ENCODE measurements around the gene PTH1R.

The PTH1R gene

DNA sequence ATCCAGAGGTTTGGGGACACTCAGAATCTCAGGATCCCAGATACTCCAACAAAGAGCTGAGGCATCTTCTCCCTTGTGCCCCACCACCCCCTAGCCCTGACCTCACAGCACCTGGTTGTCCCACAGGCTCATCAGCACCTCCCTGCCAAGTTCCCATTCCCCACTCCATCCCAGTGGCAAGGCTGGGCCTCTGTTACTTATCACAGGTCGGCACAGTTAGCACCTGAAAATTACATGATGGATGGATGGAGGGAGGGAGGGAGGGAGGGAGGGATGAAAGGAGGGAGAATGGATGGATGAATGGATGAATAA, 27.1 kb upstream of the PTH1R start:
- no peak for DNase-seq

DNA sequence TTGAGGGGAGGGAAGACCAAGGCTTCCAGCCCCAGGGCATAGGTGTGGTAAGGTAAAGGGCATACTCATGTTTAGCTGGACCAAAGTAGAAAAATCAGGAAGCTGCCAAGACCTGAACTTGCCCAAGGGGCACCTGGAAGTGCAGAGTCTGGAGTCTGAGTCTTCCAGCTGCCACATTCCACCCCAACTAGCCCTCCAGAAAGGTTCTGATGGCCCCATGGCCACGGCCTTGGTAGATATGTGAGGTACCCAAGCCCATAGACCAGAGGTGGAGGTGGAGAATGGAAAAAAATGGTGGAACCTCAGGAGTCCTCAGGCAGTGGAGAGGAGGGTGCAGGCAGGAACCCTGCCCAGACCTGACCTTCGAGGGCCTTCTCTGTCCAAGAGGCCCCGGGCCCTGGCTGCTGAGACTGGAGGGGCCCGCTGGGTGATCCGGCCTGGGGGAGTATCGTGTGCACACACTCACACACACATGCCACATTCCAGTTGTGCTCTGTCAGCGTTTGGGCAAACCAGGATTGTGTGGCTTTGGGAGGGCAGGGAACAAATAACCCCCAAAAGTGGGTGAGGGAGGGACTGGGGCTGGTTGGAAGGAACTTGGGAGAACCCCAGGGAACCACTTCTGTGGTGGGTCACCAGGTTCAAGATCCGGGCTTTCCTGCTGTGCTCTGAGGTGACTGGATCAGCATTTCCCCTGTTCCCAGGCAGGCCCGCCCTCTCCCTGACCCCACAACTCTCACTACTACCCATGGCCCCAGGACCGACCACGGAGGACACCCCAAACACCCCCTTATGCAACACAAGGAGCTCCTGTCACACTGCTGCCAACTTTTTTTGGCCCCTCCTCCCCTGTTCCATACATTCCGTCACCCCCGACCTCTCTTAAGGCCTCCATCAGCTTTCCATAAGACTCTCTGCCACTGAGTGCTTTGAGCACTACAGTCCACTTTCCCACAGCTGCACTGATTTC, 25.9 kb upstream of the PTH1R start:
- no peak for DNase-seq

DNA sequence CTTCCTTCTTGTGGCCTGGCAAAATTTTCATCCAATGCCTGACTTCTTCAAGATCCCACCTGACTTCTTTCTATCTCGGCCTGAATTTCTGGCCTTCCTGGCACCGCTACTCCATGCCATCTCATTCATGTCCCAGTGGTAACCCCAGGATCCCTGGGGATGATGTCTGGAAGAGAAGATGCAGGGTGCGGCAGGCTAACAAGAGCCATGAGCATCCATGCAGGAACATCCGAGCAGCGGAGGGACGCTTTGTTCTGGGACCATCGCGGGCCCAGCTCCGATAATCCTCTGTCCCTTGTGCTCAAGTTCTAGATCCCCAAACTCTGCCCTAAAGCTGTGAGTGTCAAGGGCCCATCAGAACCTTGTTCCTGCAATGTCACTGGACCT, 25.2 kb upstream of the PTH1R start:
- no peak for DNase-seq

DNA sequence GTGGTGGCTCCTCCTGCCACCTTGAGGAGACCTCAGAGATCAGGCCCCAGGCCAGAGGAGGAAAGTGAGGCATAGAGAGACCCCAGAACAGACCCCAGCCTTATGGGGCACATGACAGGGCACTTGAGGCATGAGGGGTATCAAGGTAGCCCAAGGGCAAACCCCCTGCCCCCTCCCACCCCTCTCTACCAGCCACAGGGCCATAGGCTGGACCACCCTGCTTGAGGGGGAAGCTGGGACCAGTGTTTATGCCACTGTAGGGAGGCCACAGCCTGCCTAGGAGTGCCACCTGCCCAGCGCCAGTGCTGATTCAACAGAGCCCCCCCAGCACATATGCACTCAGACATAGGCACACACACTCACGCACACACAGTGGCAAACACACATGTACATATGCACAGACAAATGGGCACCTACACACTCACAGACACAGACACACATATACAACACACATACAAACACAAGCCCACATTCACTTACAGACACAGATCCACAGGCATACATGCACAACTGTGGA, 24.6 kb upstream of the PTH1R start:
- DNase-seq, result no peak

DNA sequence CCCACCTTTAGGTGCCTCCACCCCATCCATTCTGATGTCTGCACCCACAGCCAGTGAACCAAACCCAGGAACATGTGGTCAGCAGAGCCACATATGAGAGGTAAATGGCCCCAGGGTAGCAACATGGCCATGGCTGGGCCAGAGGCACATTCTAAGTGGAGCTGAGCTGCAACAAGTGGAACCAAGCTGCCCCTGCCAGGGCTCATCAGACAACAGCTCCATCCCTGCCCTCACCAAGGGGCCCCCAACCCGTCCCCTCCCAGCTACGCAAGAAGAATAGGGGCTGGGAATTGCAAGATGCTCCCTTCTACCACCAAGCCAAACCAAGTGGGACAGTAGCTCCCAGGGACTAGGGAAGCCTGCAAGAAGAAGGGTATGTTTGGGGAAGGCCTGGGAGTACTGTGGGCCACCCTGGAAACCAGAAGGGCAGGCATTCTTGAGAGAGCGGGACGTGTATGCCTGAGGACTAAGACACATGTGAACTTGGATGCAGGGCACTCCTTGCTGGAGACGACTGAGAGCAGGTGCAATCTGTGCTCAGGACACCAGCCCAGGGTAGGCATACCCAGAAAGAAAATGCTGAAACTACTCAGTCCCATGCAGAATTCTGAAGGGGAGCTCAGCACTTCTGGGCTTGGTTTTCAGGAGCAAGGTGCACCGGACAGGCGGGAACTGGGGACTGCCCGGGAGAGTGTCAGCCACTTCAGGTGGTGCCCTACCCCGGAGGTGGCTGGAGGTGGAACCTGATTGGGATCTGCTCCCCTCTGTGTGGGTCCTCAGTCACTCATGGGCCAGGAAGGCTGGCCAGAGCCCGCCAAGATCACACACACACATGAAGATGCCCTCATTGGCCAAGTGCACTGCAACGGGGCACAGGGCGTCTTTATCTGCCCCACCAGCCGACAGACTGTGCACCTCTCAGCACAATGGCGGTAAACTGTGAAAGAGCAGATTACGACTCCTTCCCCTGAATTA, 23.8 kb upstream of the PTH1R start:
- DNase-seq, result no peak

DNA sequence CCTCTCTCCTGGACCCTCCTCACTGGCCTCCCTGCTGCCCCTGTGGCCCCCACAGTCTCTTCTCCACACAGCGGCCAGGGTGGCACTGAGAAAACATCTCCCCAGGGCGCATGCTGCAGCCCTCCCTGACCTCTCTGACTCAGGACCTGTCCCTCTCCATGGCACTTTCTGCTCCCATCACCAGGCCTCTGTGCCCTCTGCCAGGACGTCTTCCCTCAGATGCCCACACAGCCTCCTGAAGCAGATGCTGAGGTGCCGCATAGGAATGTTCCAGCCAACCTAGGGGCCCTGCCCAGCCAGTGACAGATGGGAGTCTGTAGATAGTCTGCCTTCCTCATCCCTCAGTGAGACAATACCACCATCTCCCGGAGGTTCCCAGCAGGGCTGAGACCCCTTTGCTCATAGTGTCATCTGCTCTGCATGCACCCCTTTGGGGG, 22.9 kb upstream of the PTH1R start:
- no peak for DNase-seq

DNA sequence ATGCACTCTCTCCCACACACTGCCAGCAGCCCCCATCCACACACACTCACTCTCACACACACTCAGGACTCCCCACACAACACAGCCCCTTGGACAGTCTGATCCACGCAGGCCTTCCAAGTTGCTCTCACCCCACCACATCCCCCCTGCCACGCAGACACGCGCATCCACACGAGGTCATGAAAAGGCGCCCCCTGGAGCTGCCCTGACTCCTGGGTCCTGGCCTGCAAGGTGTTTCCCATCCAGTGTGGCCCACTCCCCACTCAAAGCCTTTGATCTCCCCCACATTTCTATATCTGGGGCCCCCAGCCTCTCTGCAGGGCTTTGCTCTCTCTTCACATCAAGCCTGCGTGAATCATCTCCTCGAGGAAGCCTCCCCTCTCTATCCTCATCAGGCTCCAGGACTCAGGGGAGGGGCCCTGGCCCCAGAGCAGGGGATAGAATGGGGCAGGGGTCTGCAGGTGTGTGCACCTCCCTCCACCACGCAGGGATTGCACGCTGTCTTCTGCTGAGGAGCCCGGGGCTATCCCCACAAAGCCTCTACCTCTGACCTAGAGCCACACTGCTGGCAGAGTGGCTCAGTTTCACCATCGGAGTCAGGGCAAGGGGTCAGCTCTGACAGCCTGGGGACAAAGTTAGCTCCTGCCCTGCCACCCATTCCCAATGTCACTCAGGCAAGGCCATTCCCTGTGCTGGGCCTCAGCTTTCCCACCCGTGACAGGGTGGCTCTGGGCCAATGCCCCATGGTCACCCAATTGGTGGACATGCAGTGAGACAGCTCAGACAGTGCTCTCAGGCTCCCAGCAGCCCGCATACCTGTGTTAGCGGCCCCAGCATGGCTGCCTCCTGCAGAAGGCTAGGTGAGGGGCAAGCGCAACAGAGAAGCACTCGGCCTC, 20.7 kb upstream of the PTH1R start:
- DNase-seq, result no peak

DNA sequence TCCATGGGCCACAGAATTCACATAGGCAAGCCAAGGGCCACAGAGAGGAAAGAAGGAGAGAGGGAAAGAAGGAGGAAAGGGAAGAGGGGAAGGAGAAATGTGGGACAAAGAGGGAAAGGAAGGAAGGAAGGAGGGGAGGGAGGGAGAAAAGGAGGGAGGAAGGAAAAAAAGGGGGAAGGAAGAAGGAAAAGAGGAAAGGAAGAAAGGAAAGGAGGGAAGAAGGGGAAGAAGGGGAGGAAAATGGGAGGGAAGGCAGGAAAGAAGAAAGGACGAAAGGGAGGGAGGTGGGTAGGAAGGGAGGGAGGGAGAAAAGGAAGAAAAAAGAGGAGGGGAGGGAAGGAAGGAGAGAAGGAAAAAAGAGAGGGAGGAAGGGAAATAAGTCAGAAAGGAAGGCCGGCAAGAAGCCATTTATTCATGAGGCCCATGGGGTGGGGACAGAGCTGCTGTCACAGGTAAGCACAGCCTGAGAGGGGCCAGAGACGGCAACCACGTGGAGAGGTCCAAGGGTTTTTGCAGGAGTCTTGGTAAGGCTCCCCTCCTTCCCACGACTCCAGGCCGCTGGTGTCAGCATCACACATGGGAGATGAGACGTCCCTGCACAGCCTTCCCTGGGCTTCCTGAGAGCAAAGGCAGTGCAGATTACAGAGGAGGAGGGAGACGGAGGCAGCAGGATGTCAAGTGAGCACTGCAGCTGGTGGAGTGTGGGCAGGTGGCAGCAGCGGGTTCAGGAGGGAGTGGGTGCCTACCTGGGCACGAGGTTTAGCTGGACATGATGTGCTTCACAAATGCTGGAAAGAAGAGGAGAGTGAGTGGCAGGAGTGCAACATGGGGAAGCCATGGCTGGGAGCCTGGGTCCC, 19.8 kb upstream of the PTH1R start:
- no peak for DNase-seq

DNA sequence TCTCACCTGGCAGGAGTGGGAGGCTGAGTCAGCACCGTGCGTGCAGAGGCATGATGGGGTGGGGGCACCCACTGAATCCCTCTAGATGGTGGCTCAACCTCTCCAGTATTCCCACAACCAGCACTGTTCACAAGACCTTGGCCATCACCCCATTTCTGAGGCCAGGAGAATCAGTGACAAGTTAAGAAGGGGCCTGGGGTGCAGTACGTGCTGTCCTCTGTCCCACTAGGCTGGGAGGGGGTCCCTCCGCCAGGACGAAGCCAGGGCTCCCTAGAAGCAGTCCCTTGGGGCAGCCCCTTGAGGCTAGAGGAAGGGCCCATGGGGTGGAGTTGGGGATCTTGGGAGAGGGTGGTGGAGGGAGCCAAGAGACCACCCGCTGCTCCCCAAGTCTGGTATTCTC, 19.1 kb upstream of the PTH1R start:
- no peak for DNase-seq

DNA sequence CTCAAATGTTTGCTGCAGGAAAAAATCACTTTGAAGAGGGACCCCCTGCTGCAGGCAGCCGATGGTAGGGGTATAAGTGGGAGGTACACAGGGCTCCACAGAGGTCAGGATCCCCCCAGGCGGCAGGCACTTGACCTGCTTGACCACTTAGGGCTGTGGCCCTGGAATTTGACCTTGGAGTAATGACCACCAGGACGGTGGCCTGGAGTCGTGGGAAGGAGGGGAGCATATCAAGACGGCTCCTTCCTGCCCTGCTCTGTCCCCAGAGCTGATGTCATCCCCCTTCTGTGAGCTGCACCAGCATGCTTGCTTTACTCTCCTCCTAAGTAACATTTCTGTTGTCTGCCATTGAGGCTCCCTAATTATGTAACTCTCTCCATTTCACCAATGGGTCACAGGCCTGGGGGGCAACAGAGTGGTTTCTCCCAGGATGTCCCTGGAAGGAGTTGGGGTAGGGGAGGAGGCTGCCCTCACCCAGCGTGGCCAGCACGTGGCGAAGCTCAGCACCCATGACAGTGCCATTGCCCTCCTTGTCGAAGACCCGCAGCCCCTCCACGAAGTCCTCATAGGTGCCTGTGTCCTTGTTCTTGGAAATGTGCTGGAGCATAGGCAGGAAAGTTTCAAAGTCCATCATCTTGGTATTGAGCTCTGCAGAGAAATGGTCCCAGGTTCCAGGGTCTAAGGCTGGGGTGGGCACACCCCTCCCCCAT, 18.4 kb upstream of the PTH1R start:
- DNase-seq, result peak; percentile 0

DNA sequence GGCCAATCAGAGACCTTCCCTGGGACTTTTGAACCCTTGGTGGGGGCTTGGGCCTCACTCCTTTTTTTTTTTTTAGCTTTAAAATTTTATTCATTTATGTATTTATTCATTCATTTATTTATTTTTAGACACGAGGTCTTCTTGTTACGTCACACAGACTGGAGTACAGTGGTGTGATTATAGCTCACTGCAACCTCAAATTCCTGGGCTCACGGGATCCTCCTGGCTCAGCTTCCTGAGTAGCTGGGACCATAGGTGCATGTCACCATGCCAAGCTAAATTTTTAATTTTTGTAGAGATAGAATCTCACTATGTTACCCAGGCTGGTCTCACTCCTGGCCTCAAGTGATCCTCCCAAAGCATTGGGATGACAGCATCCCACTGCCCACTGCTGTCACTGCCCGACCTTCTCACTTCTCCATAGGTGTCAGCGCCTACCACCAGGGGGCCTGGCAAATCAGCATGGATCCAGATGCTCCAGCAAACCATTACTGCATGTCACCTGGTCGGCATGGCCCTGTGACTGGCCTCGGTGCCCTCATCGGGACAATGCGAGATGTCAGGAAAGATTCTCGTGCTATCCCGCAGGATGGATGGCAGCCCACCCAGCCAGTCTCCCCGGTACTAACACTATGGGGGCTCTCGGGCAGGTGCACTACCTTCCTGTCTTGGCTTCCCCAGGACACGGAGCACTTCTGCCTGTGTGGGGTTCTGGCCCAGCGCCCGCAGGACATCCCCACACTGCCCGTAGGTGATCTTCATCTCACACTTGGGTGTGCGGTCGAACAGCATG, 17.3 kb upstream of the PTH1R start:
- peak; percentile 25 for DNase-seq

DNA sequence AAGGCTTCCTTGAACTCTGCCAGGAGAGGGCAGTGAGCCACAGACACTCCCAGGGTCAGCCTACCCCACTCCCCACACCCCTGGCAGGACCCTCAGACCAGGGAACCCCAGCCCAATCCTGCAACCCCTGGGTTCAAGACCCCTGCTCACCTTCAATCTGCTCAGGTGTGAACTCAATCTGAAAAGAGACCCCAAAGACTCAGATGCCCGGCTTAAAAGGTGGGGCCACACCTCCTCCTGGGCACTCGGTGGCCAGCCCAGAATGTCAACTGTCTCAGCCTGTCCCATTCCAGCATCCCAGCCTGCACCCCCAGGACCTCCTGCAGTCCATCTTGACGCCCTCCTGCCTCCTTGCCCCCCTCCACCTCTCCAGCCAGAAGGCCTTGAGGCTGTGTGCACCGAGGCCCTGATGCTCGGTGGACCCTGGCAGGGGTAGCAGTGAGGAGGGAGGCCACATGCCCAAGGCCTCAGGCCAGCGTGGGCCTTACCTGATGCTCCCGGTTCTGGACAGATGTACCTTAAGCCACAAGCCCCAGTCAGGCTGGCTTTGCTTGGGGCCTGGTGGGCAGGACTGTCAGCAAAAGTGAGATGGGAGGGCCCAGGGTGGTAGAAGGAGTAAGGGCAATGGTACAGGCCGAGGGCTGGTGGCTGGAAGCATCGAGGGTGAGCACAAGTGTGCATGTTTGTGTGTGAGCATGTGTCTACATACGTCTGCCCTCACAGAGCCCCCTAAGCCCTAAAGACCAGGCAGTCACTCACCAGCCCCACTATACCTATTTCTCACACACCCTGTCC, 16.5 kb upstream of the PTH1R start:
- no peak for DNase-seq

DNA sequence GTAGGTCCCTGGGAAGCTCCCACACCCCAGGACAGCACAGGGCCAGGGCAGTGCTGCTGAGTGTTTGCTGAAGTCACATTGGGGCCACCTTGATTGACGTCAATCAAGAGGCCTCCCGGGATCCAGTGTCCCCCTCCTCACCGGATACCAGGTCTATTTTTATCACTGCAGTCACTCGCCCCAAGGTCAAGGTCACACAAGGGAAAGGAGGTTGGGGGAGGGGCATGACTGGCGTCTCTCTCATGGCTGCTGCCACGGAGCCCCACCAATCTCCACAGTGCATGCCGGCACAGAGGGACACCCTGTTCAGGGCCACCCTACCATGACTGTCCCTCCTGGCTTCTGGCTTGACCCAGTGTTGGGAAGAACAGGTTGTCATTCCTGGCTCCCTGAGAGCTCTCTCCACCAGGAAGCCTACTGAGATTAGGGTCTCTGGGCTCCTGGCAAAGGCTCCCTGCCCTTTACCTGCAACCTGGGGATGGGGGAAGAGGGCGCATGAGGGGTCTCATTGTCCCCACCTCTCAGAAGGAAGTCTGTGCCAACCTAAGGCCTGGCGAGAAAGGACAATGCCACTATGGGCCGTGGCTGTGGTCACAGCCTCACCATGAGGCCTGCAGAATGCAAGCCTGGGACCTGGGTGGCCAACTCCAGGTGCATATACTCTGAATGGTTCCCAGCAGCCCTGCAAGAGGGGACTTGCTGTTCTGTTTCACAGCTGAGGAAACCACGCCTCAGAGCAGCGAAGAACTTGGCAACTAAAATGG, 15.7 kb upstream of the PTH1R start:
- no peak for DNase-seq

DNA sequence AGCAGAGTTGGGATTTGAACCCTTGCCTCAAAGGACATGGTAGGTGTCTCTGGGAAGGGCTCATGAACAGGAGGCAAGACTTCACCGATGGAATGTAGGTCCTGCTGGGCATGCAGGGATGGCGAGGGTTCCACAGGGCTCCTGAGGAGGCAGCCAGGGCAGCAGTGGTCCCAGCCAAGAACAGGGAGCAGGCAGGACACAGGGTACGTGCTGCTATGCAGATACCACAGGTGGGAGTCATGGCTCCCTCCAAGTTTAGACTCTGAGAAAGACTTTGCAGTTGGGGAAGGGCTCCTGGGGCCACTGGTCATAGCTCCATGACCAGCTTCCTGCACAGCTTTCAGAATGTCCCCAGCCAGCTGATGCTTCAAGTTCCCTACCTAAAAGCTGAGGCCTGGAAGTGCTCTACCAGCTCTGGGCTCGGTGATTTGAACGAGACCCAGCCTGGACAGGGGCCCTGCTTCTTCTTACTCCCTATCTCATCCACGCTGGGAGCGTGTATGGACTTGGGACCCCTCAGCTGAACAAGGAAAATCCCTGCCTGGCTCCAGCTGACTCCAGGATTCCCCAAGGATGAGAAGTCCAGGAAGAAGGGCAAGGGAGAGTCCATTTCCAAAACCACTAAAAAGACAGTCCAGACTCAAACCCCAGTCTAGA, 15.0 kb upstream of the PTH1R start:
- DNase-seq, result no peak

DNA sequence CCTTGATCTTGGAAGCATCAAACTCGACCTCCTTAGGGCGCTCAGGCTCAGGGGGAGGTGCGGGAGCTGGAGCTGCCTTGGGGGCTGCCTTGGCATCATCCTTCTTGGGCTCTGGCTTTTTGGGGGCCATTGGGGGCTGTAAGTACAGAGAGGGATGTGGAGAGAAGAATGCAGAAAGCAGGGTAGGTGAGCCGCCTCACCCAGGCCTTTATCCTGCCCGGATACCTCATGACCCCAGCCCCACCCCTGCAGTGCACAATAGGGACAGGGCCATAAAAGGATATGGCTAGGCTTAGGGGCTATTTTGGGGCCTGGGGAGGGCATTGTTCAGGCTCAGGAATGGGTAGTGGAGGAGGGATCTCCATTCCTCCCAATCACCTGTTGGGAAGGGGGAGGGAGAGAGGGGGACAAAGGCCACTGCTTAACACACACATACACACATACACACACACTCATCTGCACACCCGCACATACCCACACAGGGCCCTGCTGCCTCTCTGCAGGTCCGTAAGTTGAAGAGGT, 14.2 kb upstream of the PTH1R start, which contains the start of gene MYL3:
Gene MYL3, minus strand, starts transcription at position 184 of the 522 bp plus-strand sequence. Its CDS starts 54 bp downstream, at position 130.
- no peak for DNase-seq

DNA sequence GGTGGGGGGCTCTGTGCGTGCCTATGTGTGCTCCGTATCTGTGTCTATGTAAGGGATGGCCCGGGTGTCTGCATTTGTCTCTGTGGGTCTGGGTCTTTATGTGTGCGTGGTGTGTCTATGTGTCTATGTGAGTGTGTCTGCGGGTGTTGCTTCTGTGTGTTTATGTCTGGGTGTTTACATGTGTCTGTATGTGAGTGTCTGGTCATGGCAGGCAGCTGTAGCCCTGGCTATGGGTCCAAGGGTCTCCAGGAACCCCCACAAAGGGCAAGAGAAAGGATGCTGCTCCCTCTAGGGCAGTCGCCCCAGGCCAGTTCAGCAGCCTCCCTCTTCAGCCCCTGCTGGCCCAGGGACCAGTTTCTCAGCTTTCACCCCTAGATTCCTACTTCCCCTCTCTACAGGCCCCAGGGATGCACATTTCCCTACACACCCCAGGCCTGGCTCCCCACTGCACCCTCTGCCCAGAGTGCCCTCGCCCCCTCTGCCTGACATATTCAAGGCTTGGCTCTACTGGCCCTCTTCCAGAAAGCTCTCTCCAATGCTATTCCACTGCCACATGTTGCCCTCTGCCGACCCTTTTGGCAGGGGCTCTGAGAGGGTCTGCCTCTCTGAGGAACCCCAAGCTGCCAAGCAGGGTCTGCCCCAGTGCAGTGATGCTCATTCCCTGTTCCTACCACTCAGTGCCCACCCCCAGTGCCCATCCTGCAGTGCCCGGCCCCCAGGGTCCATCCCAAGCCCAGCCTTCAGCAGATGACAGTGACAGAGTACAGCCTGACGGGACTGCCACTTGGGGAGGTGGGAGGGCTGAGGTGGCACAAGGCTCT, 13.2 kb upstream of the PTH1R start:
- no peak for DNase-seq

All from stimulated activated CD4-positive, alpha-beta T cell treated with anti-CD3 and anti-CD28 coated beads, Interleukin-1b, Interleukin-23, amount 100 ng/mL, for 48 hours (primary cell).